Measurements from ENCODE around the gene KRTAP5-6.
"Not testable (repeated sequence)": the region's sequence is repeated elsewhere in the genome, so short reads cannot be mapped to it uniquely, and the experiment has no call there.

GRCh38 chr11:1662699-1663283, 34.2 kb upstream of the KRTAP5-6 start:
- not testable (repeated sequence) for TF ChIP-seq CTCF, POLR2AphosphoS5 (IDR thresholded peaks at IDR 0.05)
